ENCODE results near the gene ARHGAP8. TPM values are rescaled to one million over a fixed set of nuclear protein-coding genes. Genes with fewer than 3 reads are reported as not detected.
A peak's percentile ranks its signal among the peaks of the same experiment; 100 is the strongest.
"Not testable (repeated sequence)": the region's sequence is repeated elsewhere in the genome, so short reads cannot be mapped to it uniquely, and the experiment has no call there.

ARHGAP8 gene
- total RNA-seq, 1 experiment from 2014 or later, result 24.8 TPM

DNA sequence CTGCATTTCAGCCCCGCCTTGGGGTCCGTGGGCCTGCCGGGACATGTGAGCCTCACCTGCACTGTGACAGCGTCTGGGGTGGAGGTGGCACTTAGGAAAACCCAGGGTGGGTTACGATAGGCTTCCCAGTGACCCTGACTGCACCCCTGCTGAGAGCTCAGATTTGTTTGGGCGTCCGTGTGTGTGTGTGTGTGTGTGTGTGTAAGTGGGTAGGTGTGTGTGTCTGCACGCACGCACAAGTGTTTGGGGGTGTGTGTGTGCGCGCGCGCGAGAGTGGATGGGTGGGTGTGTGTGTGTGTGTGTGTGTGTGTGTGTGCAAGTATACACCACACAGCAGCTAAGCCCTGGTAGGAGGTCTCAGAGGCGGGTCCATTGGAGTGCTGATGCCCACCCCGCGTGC lies 12.1 kb upstream of the ARHGAP8 start:
- DNase-seq, result no peak
- Histone ChIP-seq H3K36me3 (replicated peaks; ENCODE audit: control insufficient read depth, insufficient read depth, low read length) (no peaks in the 10 kb centered on the region), H3K27me3 (ENCODE audit: control insufficient read depth, insufficient read depth, low read length) (no peaks in the 10 kb centered on the region), H3K4me3 (ENCODE audit: insufficient read depth, low read depth, low read length) (no peak overlapping the region)

GRCh38 chr22:44741929-44742328 lies 10.4 kb upstream of the ARHGAP8 start:
- DNase-seq, result no peak
- H3K4me3 ChIP-seq (ENCODE audit: insufficient read depth, low read depth, low read length), result no peak overlapping the region
- H3K36me3 ChIP-seq (replicated peaks; ENCODE audit: control insufficient read depth, insufficient read depth, low read length), result no peaks in the 10 kb centered on the region
- H3K27me3 ChIP-seq (ENCODE audit: control insufficient read depth, insufficient read depth, low read length), result no peaks in the 10 kb centered on the region

DNA sequence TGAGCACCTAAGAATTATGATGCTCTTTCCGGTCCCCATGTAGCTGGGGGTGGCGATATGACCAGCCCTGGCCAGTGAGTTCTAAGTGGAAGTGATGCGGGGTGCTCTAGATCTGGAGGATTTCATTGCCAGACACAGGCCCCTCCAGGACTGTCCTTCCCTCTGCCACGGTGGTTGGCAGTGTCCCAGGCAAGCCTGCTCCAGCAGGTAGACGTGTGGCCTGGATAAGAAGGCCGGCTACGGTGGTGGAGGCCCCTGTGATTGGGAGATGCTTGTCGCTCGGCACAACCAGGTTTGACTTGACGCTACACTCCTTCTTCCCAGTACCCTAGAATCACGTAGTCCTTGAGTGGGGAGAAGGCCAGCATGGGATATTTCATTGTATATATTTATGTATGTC lies 9.1 kb upstream of the ARHGAP8 start:
- Histone ChIP-seq H3K36me3 (replicated peaks; ENCODE audit: control insufficient read depth, insufficient read depth, low read length) (no peaks in the 10 kb centered on the region), H3K27me3 (ENCODE audit: control insufficient read depth, insufficient read depth, low read length) (no peaks in the 10 kb centered on the region), H3K4me3 (ENCODE audit: insufficient read depth, low read depth, low read length) (no peak overlapping the region)
- no peak for DNase-seq

DNA sequence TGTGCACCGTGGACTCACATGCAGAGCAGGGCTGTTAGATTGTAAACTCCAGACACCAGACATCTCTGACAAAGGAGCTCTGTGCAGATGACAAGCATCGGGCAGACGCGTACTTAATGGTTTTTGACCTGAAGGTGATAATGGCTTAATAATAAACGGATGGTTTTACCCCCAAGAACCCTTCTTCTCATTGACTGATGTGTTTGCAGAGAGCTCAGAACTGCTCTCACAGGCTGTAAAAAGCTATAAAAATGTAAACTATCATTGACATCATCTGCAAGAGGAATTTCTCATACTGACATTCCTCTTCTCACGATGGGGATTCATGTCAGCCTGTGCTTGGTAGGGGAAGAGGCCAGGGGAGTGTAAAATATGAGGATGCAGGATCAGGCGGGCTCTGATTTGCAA lies 8.6 kb upstream of the ARHGAP8 start:
- no peak for DNase-seq
- Histone ChIP-seq H3K4me3 (ENCODE audit: insufficient read depth, low read depth, low read length) (no peak overlapping the region), H3K27me3 (ENCODE audit: control insufficient read depth, insufficient read depth, low read length) (no peaks in the 10 kb centered on the region), H3K36me3 (replicated peaks; ENCODE audit: control insufficient read depth, insufficient read depth, low read length) (no peaks in the 10 kb centered on the region)

GRCh38 chr22:44745853-44746789 lies 6.3 kb upstream of the ARHGAP8 start:
- Histone ChIP-seq H3K36me3 (replicated peaks; ENCODE audit: control insufficient read depth, insufficient read depth, low read length) (no peaks in the 10 kb centered on the region), H3K4me3 (ENCODE audit: insufficient read depth, low read depth, low read length) (no peak overlapping the region), H3K27me3 (ENCODE audit: control insufficient read depth, insufficient read depth, low read length) (no peaks in the 10 kb centered on the region)
- DNase-seq, result peak; percentile 39

GRCh38 chr22:44747784-44748127 lies 4.6 kb upstream of the ARHGAP8 start:
- not testable (repeated sequence) for DNase-seq; H3K36me3 ChIP-seq (replicated peaks; ENCODE audit: control insufficient read depth, insufficient read depth, low read length); H3K4me3 ChIP-seq (ENCODE audit: insufficient read depth, low read depth, low read length); H3K27me3 ChIP-seq (ENCODE audit: control insufficient read depth, insufficient read depth, low read length)

GRCh38 chr22:44748524-44748923 lies 3.9 kb upstream of the ARHGAP8 start:
- peak; percentile 8 for DNase-seq
- peaks cover 6% of the 10 kb centered on the region; the same call in 1 of the 2 replicates for H3K27me3 ChIP-seq (ENCODE audit: control insufficient read depth, insufficient read depth, low read length)
- no peaks in the 10 kb centered on the region for H3K36me3 ChIP-seq (replicated peaks; ENCODE audit: control insufficient read depth, insufficient read depth, low read length)
- no peak overlapping the region for H3K4me3 ChIP-seq (ENCODE audit: insufficient read depth, low read depth, low read length)

- H3K27me3 ChIP-seq (ENCODE audit: control insufficient read depth, insufficient read depth, low read length), result peaks cover 11% of the 10 kb centered on the region; the same call in 1 of the 2 replicates
- no peak for DNase-seq
- no peak overlapping the region for H3K4me3 ChIP-seq (ENCODE audit: insufficient read depth, low read depth, low read length)
- H3K36me3 ChIP-seq (replicated peaks; ENCODE audit: control insufficient read depth, insufficient read depth, low read length), result no peaks in the 10 kb centered on the region
These were observed 1.9 kb upstream of the ARHGAP8 start for GRCh38 chr22:44750481-44750880.

GRCh38 chr22:44753189-44754042 lies 1.0 kb downstream of the ARHGAP8 start:
- peaks cover 11% of the 10 kb centered on the region; the same call in 1 of the 2 replicates for H3K27me3 ChIP-seq (ENCODE audit: control insufficient read depth, insufficient read depth, low read length)
- peak; percentile 53 for DNase-seq
- peak overlapping the region; percentile 65 for H3K4me3 ChIP-seq (ENCODE audit: insufficient read depth, low read depth, low read length)
- H3K36me3 ChIP-seq (replicated peaks; ENCODE audit: control insufficient read depth, insufficient read depth, low read length), result no peaks in the 10 kb centered on the region

DNA sequence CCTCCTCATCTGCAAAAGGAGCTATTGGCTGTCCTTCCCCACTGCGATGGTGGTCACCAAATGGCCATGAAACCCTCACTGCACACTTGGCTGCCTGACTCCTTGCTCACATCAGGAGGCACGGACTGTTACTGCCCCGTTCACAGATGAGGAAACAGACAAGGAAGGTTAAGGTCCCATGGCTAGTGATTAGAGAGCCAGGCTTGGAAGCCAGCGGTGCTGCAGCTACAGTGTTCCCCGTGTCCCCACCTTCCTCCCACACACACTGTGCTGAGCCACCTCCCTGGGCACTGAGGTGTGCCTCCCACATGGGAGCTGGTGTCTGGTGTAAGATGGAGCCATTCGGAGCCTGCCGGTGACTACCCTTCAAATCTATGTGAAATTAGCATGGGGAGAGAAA lies 2.6 kb downstream of the ARHGAP8 start:
- no peak overlapping the region for H3K4me3 ChIP-seq (ENCODE audit: insufficient read depth, low read depth, low read length)
- H3K27me3 ChIP-seq (ENCODE audit: control insufficient read depth, insufficient read depth, low read length), result peaks cover 11% of the 10 kb centered on the region; the same call in 1 of the 2 replicates
- no peaks in the 10 kb centered on the region for H3K36me3 ChIP-seq (replicated peaks; ENCODE audit: control insufficient read depth, insufficient read depth, low read length)
- DNase-seq, result peak; percentile 33

DNA sequence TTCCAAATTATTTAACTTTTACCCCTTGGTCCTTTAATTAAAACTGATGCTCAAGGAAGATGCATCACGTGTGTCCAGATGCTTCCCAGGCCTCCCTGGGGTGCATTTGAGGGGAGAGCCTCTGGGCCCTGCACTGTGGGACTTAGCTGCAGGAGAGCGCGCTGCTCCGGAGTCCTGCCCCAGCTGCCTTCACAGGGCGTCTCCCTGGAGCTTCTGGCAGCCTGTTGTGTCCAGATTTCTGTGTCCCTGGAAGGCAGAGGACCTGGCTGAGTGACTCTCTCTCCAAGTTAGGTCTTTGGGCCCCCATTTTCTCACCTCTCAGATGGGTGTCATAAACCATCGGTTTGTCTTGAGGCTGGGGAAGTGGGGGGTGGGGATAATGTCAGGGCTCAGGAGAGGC lies 3.0 kb downstream of the ARHGAP8 start:
- Histone ChIP-seq H3K27me3 (ENCODE audit: control insufficient read depth, insufficient read depth, low read length) (peaks cover 11% of the 10 kb centered on the region; the same call in 1 of the 2 replicates), H3K4me3 (ENCODE audit: insufficient read depth, low read depth, low read length) (no peak overlapping the region), H3K36me3 (replicated peaks; ENCODE audit: control insufficient read depth, insufficient read depth, low read length) (no peaks in the 10 kb centered on the region)
- peak; percentile 34 for DNase-seq

DNA sequence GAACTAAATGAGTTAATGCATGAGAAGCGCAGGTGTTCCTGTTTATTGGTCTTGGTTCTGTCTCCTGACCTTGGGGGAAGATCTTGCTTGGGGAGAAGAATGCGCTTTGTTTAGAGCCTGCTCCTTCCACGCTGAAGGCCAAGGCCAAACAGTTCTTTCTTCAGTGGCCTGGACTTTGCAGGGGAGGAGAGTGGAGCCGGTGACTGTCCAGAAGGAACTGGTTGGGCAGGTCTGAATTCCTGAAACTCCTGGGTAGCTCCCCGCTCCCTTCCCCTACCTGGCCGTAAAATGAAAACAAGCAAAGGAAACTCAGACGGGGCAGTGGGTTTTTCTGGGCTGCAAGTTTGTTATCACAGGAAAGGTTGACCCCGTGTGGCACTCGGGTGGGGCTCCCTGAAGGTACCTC lies 3.6 kb downstream of the ARHGAP8 start:
- DNase-seq, result peak; percentile 77

DNA sequence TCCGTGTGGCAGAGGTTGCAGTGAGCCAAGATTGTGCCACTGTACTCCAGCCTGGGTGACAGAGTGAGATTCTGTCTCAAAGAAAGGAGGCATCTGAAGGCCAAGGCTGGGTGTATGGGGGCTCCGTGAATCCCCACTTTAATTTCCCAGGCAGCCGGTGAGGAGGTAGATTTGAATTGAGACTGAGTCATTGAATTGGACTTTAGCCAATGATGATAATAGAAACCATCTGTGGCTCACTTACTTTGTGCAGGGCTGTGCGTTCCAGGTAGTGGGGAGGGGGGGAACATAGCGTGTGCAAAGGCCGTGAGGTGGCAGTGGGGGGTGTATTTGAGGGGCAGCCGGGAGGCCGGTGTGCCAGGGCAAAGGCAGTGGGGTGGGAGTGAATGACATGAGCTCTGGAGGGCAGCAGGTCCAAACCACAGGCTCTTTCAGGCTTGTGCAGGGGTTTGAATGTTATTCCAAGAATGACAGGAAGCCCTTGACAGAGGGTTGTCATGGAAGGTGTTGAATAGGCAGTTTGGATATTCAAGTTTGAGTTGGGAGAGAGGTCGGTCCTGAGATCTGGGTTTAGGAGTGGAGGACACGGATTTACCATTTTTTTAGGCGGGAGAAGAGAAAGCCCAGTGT lies 6.1 kb downstream of the ARHGAP8 start:
- no peak overlapping the region for H3K4me3 ChIP-seq (ENCODE audit: insufficient read depth, low read depth, low read length)
- peaks cover 4% of the 10 kb centered on the region; the same call in 1 of the 2 replicates for H3K27me3 ChIP-seq (ENCODE audit: control insufficient read depth, insufficient read depth, low read length)
- no peaks in the 10 kb centered on the region for H3K36me3 ChIP-seq (replicated peaks; ENCODE audit: control insufficient read depth, insufficient read depth, low read length)
- DNase-seq, result no peak

More for the DNA sequence above, 3.6 kb downstream of the ARHGAP8 start:
- H3K27me3 ChIP-seq (ENCODE audit: control insufficient read depth, insufficient read depth, low read length), result peaks cover 11% of the 10 kb centered on the region; the same call in 1 of the 2 replicates
- no peaks in the 10 kb centered on the region for H3K36me3 ChIP-seq (replicated peaks; ENCODE audit: control insufficient read depth, insufficient read depth, low read length)
- H3K4me3 ChIP-seq (ENCODE audit: insufficient read depth, low read depth, low read length), result no peak overlapping the region

- DNase-seq, result no peak
- H3K27me3 ChIP-seq (ENCODE audit: control insufficient read depth, insufficient read depth, low read length), result no peaks in the 10 kb centered on the region; the same call in 1 of the 2 replicates
- no peak overlapping the region for H3K4me3 ChIP-seq (ENCODE audit: insufficient read depth, low read depth, low read length)
- no peaks in the 10 kb centered on the region for H3K36me3 ChIP-seq (replicated peaks; ENCODE audit: control insufficient read depth, insufficient read depth, low read length)
These were observed 6.6 kb downstream of the ARHGAP8 start for GRCh38 chr22:44759001-44759400.
